DND-41 (cell line): Measurements from ENCODE around the gene CENPP.

Experiments
- CTCF ChIP-seq: IDR thresholded peaks from 2 replicates; pipeline ENCODE4 v1.5.1; 2012; ENCODE audit warnings: borderline replicate concordance, low read length, moderate library complexity, mild to moderate bottlenecking; ENCODE audit not compliant: poor library complexity, severe bottlenecking; ENCODE audit errors: extremely low read depth
- EZH2 ChIP-seq: IDR thresholded peaks from 3 replicates; pipeline ENCODE4 v1.6.1; 2012; ENCODE audit warnings: borderline replicate concordance, low read depth, mild to moderate bottlenecking, moderate library complexity, low read length, inconsistent platforms; ENCODE audit not compliant: severe bottlenecking

- TF ChIP-seq CTCF (no peak), EZH2 (no peak)
Observed at GRCh38 chr9:92592946-92593861, 267.5 kb downstream of the CENPP start.
